ENCODE measurements around the gene SH2D4B. TPM values are rescaled to one million over a fixed set of nuclear protein-coding genes. Genes with fewer than 3 reads are reported as not detected.

SH2D4B gene
- total RNA-seq, 1 donor = not detected

DNA sequence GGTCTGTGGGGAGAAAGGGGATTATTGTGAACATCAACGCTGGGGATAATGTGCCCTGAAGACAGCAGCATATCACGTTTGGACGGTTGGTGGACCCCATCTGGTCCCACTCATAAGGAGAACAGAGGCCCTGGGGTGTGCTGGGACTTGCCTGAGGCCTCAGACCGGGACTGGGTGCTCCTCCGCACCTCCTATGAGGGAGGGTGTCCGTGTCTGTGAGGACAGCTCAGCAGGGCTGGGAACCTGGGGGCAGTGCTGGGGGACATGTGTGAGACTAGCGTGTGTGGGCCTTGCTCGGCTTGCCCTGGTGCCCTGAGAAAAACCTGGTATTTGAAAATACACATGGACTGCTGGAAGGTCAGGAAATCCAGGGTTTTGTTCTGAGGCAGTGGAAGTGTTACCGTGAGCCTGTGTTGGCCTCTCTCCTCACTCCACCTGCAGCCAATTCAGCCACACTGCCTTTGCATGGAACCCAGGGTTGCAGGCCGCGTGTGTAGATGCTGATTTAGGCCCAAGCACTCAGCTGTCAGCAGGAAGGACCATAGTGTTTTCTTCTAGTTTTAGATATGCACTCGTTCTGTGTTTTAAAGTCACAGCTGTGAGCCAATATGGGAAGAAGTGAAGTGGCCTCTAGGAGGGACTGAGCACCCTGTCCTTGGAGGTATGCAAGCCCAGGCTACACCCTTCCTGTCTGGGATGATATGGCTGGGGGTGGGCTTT lies 13.4 kb upstream of the SH2D4B start:
- DNase-seq (ENCODE audit: low read depth) = no peak
- no peak overlapping the region for H3K4me3 ChIP-seq (ENCODE audit: low read depth, low read length)
- TF ChIP-seq, protein P1, sequence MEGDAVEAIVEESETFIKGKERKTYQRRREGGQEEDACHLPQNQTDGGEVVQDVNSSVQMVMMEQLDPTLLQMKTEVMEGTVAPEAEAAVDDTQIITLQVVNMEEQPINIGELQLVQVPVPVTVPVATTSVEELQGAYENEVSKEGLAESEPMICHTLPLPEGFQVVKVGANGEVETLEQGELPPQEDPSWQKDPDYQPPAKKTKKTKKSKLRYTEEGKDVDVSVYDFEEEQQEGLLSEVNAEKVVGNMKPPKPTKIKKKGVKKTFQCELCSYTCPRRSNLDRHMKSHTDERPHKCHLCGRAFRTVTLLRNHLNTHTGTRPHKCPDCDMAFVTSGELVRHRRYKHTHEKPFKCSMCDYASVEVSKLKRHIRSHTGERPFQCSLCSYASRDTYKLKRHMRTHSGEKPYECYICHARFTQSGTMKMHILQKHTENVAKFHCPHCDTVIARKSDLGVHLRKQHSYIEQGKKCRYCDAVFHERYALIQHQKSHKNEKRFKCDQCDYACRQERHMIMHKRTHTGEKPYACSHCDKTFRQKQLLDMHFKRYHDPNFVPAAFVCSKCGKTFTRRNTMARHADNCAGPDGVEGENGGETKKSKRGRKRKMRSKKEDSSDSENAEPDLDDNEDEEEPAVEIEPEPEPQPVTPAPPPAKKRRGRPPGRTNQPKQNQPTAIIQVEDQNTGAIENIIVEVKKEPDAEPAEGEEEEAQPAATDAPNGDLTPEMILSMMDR (IDR thresholded peaks at IDR 0.05; ENCODE audit: insufficient read depth, low read length) = no peak

DNA sequence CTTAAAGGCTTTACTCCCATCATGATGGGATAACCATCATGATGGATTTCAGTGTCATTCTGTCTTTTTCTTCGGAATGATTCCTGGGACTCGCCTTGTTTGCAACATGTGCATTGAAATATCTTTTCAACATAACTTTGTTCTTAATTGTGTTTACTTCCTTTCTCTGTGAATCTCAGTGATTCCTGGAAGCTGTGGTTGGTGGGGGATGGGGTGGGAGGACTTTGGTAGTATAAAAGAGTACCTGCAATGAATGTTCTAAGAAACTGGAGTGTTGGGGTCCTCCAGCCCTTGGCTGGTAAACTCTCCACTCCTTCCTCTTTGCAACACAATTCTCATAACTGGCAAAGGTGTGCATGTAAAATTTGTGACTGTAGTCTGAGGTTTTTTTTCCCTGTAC lies 11.5 kb upstream of the SH2D4B start:
- TF ChIP-seq, protein P1 (IDR thresholded peaks at IDR 0.05; ENCODE audit: insufficient read depth, low read length) = no peak
- no peak for DNase-seq (ENCODE audit: low read depth)

DNA sequence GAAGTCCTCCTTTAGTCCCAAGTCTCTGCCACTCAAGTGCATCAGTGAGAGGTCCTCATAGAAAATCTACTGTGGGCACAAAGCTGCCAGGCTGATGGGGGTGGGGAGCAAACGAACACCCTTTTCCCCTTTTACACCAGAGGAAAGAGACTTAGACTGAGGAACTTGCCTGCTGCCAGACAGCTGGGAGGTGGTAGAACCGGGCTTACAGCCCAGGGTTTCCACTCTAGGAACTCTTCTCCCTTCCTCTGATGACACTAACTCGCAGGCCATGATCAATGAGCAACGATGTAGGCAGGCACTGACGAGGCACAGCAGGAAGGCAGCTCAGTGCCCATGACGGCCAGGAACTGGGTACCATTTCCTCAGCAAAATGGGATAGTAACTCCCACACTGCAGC lies 11.0 kb upstream of the SH2D4B start:
- DNase-seq (ENCODE audit: low read depth) = no peak
- no peak overlapping the region for H3K4me3 ChIP-seq (ENCODE audit: low read depth, low read length)
- TF ChIP-seq, protein P1 (IDR thresholded peaks at IDR 0.05; ENCODE audit: insufficient read depth, low read length) = no peak

More for the DNA sequence above, 11.5 kb upstream of the SH2D4B start:
- no peak overlapping the region for H3K4me3 ChIP-seq (ENCODE audit: low read depth, low read length)

DNA sequence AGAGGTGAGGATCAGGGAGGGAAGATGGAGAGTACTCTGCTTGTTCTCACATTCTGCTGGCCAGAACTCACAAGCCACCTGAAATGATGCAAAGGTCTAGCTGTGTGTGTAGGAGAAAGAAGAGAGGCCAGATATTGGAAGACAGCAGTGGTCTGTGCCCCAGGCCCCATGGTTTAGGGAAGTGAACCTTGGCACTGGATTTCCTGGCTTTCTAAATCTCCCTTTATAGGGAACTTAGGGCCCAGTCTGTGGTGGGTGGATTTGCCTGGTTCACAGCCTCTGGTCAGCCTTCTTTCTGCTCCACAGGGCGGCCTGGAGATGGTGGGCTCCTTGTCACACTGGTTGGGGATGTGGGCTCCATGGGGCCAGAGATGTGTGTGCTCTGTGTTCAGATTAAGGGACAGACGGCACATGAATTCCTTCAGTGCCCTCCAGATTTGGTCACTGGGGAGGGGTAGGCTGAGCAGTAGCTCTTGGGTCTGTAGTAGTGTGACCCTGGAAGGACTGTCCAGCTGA lies 9.5 kb upstream of the SH2D4B start:
- TF ChIP-seq, protein P1 (IDR thresholded peaks at IDR 0.05; ENCODE audit: insufficient read depth, low read length) = no peak
- H3K4me3 ChIP-seq (ENCODE audit: low read depth, low read length) = no peak overlapping the region
- no peak for DNase-seq (ENCODE audit: low read depth)

DNA sequence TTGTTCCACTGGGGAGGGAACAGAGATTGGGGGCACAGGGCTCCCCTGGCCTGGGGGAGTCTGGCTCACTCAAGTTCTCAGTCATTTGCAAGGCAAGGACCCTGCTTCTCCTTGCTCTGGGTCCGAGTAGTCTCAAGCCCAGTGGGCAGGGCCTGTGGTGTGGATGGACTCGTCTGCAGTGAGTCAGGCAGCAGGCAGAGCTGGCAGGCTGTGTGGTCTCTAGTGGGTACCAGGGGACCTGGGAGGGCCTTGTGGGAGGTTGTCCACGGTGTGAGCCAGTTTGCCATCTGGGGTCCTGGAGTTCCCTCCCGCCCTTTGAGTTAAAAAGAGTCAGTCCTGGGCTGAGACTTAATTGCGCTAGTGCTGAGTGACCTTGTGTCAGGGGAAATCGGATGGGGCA lies 8.8 kb upstream of the SH2D4B start:
- no peak overlapping the region for H3K4me3 ChIP-seq (ENCODE audit: low read depth, low read length)
- TF ChIP-seq, protein P1 (IDR thresholded peaks at IDR 0.05; ENCODE audit: insufficient read depth, low read length) = no peak
- DNase-seq (ENCODE audit: low read depth) = no peak

DNA sequence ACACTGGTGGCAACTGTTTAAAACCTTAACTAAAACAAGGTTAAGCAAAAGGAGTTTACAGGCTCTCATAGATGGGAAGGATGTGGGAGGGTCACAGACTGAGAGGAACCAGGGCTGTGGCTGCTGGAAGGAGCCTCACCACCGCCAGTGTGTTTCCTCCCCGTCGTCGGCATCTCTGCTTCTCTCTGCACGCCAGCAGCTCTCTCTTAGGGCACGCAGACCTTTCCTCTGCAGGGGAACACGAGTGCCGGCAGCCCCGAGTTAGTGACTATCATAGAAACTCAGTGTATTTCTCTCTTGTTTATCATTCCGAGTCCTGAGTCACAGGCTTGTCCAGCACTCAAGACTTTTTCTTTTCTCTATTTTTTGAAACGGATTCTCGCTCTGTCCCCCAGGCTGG lies 8.1 kb upstream of the SH2D4B start:
- TF ChIP-seq, protein P1 (IDR thresholded peaks at IDR 0.05; ENCODE audit: insufficient read depth, low read length) = no peak
- no peak for DNase-seq (ENCODE audit: low read depth)
- H3K4me3 ChIP-seq (ENCODE audit: low read depth, low read length) = no peak overlapping the region

Measured in fibroblast of the aortic adventitia (primary cell).